ENCODE results near the gene RPRD1A. TPM values are rescaled to one million over a fixed set of nuclear protein-coding genes. Genes with fewer than 3 reads are reported as not detected.
"Not testable (repeated sequence)": the region's sequence is repeated elsewhere in the genome, so short reads cannot be mapped to it uniquely, and the experiment has no call there.

The RPRD1A gene, protein sequence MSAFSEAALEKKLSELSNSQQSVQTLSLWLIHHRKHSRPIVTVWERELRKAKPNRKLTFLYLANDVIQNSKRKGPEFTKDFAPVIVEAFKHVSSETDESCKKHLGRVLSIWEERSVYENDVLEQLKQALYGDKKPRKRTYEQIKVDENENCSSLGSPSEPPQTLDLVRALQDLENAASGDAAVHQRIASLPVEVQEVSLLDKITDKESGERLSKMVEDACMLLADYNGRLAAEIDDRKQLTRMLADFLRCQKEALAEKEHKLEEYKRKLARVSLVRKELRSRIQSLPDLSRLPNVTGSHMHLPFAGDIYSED
- 65.1 and 66.1 TPM in 2 replicates for total RNA-seq (2021)
- Bru-seq, nascent RNA, result percentile 91 among the genes with signal in this experiment
- BruChase-seq, experiment 1, labeled RNA remaining after a 2-hour chase, result percentile 88 among the genes with signal in this experiment
- BruChase-seq, experiment 2, labeled RNA remaining after a 6-hour chase, result percentile 87 among the genes with signal in this experiment
- long read RNA-seq, full-length matches to known transcripts, result 56 of 184 reads
- long read RNA-seq, partial matches to known transcripts, result 19 of 184 reads
- long read RNA-seq, other reads (novel, unspliced or antisense), result 109 of 184 reads

DNA sequence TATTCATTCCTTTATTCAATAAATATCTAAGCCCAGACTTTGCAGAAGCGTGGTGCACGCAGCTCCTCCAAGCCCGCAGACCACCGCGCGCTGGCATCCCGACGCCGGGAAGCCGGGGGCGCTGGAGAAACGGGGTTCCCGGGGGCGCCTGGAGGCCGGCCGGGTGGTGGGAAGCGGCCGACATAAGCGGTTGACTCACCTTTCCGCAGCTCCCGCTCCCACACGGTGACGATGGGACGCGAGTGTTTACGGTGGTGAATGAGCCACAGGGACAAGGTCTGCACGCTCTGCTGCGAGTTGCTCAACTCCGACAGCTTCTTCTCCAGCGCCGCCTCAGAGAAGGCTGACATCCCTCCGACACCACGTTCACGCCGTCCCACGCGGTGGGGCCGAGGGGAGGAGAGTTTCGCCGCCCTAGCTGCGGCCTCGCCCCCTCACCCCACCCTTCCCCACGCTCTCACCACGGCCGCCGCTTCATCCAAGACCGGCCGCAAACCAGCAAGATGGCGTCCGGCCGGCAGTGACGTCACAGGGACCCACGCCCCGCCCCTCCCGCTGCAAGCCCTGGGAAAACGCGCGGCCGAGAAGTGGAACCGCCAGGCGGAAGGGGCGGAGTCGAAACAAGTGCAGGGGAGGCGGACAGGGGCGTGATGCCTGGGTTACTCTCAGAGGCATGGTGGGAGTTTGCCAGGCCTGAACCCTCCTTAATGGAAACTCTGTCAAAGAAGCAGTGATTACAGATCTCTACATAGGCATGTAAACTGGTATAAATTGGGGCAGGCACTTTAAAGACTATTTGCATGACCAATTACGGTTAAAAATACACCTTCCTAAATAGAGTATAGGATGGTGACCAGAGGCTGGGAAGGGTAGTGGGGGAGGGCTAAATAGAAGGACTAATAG, at the start of gene RPRD1A:
Gene RPRD1A (minus strand): TSS at position 505 of the 903 bp plus-strand sequence. CDS start 155 bp downstream, at position 350.
- Histone ChIP-seq H3K36me3 (ENCODE audit: insufficient read depth, low read length, poor library complexity, severe bottlenecking) (no peaks in the 10 kb centered on the region), H3K4me1 (ENCODE audit: insufficient read depth, low read length, poor library complexity, severe bottlenecking) (peaks cover 9% of the 10 kb centered on the region), H3K4me3 (ENCODE audit: low read depth, low read length, poor library complexity, severe bottlenecking) (peak within 1 kb of the TSS; percentile 81), H3K27ac (ENCODE audit: low read depth, low read length, poor library complexity, severe bottlenecking) (peak within 1 kb of the TSS; percentile 88), H3K9me3 (ENCODE audit: low read depth, low read length, poor library complexity, severe bottlenecking) (no peaks in the 10 kb centered on the region), H3K27me3 (replicated peaks; ENCODE audit: insufficient read depth, low read depth, low read length, poor library complexity) (no peaks in the 10 kb centered on the region)
- BruUV-seq (replicated peaks), result TSS peak; percentile 67
- TF ChIP-seq, protein P1, sequence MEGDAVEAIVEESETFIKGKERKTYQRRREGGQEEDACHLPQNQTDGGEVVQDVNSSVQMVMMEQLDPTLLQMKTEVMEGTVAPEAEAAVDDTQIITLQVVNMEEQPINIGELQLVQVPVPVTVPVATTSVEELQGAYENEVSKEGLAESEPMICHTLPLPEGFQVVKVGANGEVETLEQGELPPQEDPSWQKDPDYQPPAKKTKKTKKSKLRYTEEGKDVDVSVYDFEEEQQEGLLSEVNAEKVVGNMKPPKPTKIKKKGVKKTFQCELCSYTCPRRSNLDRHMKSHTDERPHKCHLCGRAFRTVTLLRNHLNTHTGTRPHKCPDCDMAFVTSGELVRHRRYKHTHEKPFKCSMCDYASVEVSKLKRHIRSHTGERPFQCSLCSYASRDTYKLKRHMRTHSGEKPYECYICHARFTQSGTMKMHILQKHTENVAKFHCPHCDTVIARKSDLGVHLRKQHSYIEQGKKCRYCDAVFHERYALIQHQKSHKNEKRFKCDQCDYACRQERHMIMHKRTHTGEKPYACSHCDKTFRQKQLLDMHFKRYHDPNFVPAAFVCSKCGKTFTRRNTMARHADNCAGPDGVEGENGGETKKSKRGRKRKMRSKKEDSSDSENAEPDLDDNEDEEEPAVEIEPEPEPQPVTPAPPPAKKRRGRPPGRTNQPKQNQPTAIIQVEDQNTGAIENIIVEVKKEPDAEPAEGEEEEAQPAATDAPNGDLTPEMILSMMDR (conservative IDR thresholded peaks at IDR 0.05; ENCODE audit: low read depth, low read length), result no peak
- TF ChIP-seq EZH2 (IDR thresholded peaks at IDR 0.05; ENCODE audit: borderline replicate concordance, low read depth, low read length, poor library complexity, severe bottlenecking), result no peak
- intact Hi-C loops (cut with micrococcal nuclease; ENCODE audit: unreplicated experiment), result loop anchor here (2.0 kb wide), 1 partner anchor 33 kb away; no protein-coding TSS in a partner anchor
- peak; percentile 97 for DNase-seq (ENCODE audit: low spot score)
- CTCF ChIA-PET, result interaction anchor here (0.8 kb wide), 1 partner anchor 217 kb away, joined by 3 read pairs; no protein-coding TSS in a partner anchor
- POLR2A ChIA-PET (ENCODE audit: low non-redundant PET), result no interaction called here

DNA sequence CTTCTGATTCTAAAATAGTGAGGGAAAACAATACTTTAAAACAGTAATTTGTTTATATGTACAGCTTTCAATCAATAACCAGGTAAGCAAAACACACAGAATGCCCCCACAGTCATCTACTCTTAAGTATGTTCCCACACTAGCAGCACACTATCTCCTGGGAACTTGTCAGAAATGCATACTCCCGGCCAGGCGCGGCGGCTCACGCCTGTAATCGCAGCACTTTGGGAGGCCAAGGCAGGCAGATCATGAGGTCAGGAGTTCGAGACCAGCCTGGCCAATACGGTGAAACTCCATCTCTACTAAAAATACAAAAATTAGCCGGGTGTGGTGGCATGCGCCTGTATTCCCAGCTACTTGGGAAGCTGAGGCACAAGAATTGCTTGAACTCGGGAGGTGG, 49.4 kb upstream of the RPRD1A start:
- H3K9me3 ChIP-seq (ENCODE audit: low read depth, low read length, poor library complexity, severe bottlenecking); H3K4me1 ChIP-seq (ENCODE audit: insufficient read depth, low read length, poor library complexity, severe bottlenecking); intact Hi-C loops (cut with micrococcal nuclease; ENCODE audit: unreplicated experiment); DNase-seq (ENCODE audit: low spot score); BruUV-seq (replicated peaks); H3K27ac ChIP-seq (ENCODE audit: low read depth, low read length, poor library complexity, severe bottlenecking); CTCF ChIA-PET; H3K27me3 ChIP-seq (replicated peaks; ENCODE audit: insufficient read depth, low read depth, low read length, poor library complexity); H3K4me3 ChIP-seq (ENCODE audit: low read depth, low read length, poor library complexity, severe bottlenecking); POLR2A ChIA-PET (ENCODE audit: low non-redundant PET): not testable (repeated sequence)
- H3K36me3 ChIP-seq (ENCODE audit: insufficient read depth, low read length, poor library complexity, severe bottlenecking), result peaks cover 55% of the 10 kb centered on the region

DNA sequence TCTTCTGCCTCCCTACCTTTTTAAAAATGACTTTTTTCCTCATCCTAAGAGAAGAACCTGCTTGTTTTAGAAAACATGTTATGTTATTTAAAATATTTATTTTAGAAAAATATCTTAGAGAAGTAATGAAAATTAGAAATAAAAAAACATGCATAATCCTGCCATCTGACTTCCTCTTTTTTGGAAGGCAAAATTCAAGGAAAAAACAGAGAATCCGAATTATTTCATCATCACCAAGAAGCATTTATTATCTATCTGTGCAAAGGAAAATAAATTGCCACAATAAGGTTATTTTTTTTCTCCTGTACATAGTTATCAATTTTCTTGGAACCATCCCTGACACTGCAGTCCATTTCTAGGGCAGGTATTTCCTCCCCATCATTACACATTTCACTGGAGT, 47.4 kb upstream of the RPRD1A start:
- Histone ChIP-seq H3K27ac (ENCODE audit: low read depth, low read length, poor library complexity, severe bottlenecking) (no peak overlapping the region), H3K4me1 (ENCODE audit: insufficient read depth, low read length, poor library complexity, severe bottlenecking) (no peaks in the 10 kb centered on the region), H3K27me3 (replicated peaks; ENCODE audit: insufficient read depth, low read depth, low read length, poor library complexity) (no peaks in the 10 kb centered on the region), H3K9me3 (ENCODE audit: low read depth, low read length, poor library complexity, severe bottlenecking) (no peaks in the 10 kb centered on the region), H3K36me3 (ENCODE audit: insufficient read depth, low read length, poor library complexity, severe bottlenecking) (peaks cover 53% of the 10 kb centered on the region), H3K4me3 (ENCODE audit: low read depth, low read length, poor library complexity, severe bottlenecking) (no peak overlapping the region)
- no peak for DNase-seq (ENCODE audit: low spot score)
- POLR2A ChIA-PET (ENCODE audit: low non-redundant PET), result no interaction called here
- TF ChIP-seq, protein P1 (conservative IDR thresholded peaks at IDR 0.05; ENCODE audit: low read depth, low read length), result no peak
- TF ChIP-seq EZH2 (IDR thresholded peaks at IDR 0.05; ENCODE audit: borderline replicate concordance, low read depth, low read length, poor library complexity, severe bottlenecking), result no peak
- CTCF ChIA-PET, result no interaction called here
- BruUV-seq (replicated peaks), result no TSS peak
- intact Hi-C loops (cut with micrococcal nuclease; ENCODE audit: unreplicated experiment), result no loop called here

Measured in A673 (cell line).